ENCODE measurements around the gene SLMAP.
A peak's percentile ranks its signal among the peaks of the same experiment; 100 is the strongest.

Gene SLMAP, protein sequence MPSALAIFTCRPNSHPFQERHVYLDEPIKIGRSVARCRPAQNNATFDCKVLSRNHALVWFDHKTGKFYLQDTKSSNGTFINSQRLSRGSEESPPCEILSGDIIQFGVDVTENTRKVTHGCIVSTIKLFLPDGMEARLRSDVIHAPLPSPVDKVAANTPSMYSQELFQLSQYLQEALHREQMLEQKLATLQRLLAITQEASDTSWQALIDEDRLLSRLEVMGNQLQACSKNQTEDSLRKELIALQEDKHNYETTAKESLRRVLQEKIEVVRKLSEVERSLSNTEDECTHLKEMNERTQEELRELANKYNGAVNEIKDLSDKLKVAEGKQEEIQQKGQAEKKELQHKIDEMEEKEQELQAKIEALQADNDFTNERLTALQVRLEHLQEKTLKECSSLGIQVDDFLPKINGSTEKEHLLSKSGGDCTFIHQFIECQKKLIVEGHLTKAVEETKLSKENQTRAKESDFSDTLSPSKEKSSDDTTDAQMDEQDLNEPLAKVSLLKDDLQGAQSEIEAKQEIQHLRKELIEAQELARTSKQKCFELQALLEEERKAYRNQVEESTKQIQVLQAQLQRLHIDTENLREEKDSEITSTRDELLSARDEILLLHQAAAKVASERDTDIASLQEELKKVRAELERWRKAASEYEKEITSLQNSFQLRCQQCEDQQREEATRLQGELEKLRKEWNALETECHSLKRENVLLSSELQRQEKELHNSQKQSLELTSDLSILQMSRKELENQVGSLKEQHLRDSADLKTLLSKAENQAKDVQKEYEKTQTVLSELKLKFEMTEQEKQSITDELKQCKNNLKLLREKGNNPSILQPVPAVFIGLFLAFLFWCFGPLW

GRCh38 chr3:57755741-57756527 lies at the start of gene SLMAP:
TSS of gene SLMAP (plus strand) at chr3:57756309. CDS start at chr3:57757652, 1,343 bp downstream.
- peak; percentile 98 for ATAC-seq

GRCh38 chr3:57706462-57706861 lies 49.6 kb upstream of the SLMAP start:
- peak; percentile 55 to 78 for ATAC-seq

GRCh38 chr3:57709031-57709430 lies 47.1 kb upstream of the SLMAP start:
- ATAC-seq = no peak

DNA sequence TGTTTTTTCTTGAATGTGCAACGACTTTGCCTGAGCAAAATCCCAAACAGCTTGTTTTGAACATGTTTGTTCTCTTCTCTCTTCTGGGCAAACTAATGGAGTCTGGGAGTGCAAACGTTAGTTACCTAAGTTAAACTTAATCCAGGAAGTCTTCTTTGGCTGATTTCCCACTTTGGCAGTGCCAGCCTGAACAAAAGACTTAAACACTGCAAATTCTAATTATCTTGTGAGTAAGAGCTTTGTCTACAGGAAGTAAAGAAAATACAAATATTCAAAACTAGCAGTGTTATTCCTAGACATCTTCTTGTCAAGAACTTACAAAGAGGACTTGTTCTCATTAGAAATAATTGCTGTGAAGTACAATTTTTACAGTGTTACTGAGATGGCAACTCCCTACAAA lies 46.5 kb upstream of the SLMAP start:
- no peak for ATAC-seq

- ATAC-seq = no peak
These were observed 40.4 kb upstream of the SLMAP start for GRCh38 chr3:57715686-57716085.

- no peak for ATAC-seq
These were observed 38.8 kb upstream of the SLMAP start for GRCh38 chr3:57717205-57717868.

DNA sequence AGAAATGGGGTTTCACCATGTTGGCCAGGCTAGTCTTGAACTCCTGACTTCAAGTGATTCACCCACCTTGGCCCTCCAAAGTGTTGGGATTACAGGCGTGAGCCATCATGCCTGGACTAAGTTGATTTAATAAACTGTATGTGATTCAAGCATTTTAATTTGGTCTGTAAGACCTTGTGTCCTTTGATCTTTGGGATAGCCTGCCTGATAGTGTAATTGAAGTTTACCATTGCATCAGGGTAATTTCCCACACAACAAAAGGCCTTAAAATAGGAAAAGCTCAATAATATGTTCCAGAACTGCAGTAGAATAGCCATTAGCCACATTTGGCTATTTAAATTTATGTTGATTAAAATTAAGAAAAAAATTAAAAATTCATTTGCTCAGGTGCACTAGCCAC lies 38.0 kb upstream of the SLMAP start:
- no peak for ATAC-seq

GRCh38 chr3:57726397-57726796 lies 29.7 kb upstream of the SLMAP start:
- ATAC-seq = no peak

GRCh38 chr3:57727106-57727505 lies 29.0 kb upstream of the SLMAP start:
- ATAC-seq = no peak

- no peak for ATAC-seq
These were observed 26.6 kb upstream of the SLMAP start for GRCh38 chr3:57729334-57730045.

DNA sequence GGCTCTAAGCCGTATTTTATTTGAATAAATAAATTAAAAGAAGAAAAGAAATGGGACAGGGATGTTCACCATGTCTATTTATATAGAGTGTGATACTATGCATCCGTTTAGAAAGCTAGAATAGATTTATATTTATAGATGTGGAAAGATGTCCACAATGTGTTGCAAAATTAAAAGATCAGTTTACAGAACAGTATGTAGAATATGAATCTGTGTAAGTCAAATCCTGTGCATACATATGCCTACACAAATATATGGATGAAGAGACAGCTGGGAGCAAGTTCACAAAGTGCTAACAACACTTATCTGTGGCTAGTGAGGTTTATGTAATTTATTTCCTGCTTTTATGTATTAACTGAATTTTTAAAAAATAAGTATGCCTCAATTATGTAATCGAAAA lies 25.4 kb upstream of the SLMAP start:
- no peak for ATAC-seq

DNA sequence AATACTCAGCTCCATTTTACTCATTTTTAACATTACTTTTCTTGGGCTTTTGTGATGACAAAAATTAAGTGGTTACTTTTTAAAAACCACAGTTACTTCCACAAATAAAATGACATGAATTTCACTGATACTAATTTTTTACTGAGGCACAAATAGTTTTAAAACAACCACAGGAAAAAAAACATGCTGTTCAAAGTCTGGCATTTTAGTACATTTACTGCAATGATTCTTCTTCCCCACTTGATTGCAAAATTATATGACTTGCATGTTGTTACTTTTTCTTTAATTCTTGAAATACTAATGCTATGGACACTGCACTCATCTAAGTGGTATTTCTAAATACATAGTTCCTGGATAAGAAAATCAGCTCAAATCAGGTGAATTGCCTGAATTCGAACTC lies 24.8 kb upstream of the SLMAP start:
- no peak for ATAC-seq

- ATAC-seq = no peak
These were observed 22.3 kb upstream of the SLMAP start for GRCh38 chr3:57733790-57734189.

GRCh38 chr3:57735405-57735804 lies 20.7 kb upstream of the SLMAP start:
- ATAC-seq = no peak

- ATAC-seq = no peak
These were observed 18.3 kb upstream of the SLMAP start for GRCh38 chr3:57737840-57738239.

GRCh38 chr3:57738391-57738790 lies 17.7 kb upstream of the SLMAP start:
- ATAC-seq = no peak

- ATAC-seq = no peak
These were observed 16.1 kb upstream of the SLMAP start for GRCh38 chr3:57740027-57740426.

DNA sequence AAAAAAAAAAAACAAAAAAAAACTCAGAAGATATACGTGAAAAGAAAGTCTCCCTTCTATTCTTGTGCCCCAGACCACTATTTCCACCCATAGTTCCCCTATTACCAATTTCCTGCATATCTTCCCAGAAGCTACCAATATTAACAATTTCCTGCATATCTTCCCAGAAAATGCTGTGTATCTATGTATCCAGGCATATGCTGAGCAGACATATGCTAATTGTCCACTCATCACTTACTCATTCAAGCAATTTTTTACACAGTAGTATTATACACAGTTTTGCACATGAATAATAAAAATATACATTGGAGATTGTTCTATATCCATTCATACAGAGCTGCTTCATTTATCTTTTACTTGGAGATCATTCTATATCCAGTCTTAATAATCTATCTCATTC lies 12.6 kb upstream of the SLMAP start:
- no peak for ATAC-seq

DNA sequence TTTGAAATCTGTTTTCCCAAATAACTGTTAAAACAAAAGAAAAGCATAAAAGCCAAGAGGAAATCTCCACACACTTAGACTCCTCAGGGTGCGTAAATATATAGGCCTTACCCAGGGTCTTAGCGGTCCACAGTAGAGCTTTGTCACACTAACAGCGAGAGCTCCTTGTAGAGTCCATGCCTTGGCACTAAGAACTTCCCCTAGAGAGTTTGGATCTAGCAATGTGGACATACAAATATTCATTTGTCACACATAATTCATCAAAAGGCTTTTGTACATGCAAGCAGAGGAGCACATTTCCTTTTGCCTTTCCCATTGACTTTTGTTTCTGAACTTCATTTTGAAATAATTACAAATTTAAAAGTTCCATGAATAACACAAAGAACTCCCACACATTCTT lies 11.0 kb upstream of the SLMAP start:
- ATAC-seq = no peak

DNA sequence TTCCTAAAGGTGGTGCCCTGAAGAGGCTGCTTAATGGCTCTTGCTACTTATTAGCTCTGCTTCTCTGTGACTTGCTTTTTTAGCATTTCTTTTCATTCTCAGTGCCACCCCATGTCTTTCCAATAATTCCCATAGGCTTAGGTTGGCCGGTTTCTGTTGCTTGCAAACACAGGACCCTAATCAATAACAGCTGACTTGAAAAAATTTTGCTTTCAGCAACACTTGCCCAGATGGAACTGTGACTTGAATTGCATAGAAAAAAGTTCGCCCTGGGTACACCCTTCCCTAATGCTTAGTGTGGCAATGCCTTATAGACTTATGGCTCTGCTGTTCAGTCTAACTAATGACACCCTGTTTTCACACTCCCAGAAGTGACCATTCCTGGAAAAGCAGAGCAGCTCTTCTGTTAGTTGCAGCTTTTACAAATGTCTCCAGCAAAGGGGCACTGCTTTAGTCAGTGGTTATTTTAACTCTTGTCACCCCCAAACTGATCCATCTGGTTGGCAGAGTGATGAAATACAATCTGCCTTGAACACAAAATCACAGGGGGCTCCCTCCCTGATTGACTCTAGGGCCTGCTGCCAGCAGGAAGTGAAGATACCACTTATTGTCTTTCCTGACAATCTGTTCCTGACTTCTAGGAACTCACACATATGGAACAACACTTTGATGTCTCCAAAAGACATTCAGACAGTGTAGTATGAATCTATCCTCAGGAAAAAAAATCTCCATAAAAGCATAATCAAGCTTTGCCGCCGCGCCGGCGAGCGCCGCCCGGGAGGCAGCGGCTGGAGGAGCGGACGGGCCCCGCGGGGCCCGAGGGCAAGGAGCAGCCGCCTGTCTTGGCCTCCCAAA lies 9.7 kb upstream of the SLMAP start:
- ATAC-seq = no peak

DNA sequence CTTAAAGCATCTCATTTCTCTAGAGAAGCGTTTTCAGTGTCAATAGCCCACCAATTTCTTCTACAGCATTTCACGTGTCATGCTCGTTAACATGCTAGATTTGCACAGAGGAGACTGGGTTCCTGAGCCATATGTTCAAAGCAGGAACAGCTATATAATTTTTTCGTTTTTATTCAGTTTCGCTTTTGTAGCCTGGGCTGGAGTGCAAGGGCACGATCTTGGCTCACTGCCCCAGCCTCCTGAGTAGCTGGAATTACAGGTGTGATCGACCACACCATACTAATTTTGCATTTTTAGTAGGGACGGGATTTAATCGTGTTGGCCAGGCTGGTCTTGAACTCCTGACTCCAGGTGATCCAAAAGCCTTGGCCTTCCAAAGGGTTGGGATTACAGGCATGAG lies 6.6 kb upstream of the SLMAP start:
- no peak for ATAC-seq

Data from activated CD4-positive, CD25-positive, alpha-beta regulatory T cell treated with anti-CD3 and anti-CD28 coated beads, Interleukin-2, amount 50 U/mL, for 24 hours (primary cell).